OCI-LY1 (cell line): Measurements from ENCODE around the gene POTEI.
"Not testable (repeated sequence)": the region's sequence is repeated elsewhere in the genome, so short reads cannot be mapped to it uniquely, and the experiment has no call there.

Source experiments
- EZH2 ChIP-seq: fragments of 200-600 bp; sonication (generic), shearing (Covaris generic); IDR thresholded peaks from 2 replicates; pipeline ENCODE4 v1.8.0; 2017; ENCODE audit warnings: borderline replicate concordance, mixed run types, mild to moderate bottlenecking, antibody characterized with exemption, low read length, moderate library complexity, mixed read lengths
- TF ChIP-seq, protein P1 (sequence below): fragments of 200-600 bp; sonication (generic), shearing (Covaris generic); IDR thresholded peaks from 2 replicates; pipeline ENCODE4 v1.5.1; 2017; ENCODE audit warnings: mild to moderate bottlenecking, antibody characterized with exemption, low read length, moderate library complexity, mixed read lengths

DNA sequence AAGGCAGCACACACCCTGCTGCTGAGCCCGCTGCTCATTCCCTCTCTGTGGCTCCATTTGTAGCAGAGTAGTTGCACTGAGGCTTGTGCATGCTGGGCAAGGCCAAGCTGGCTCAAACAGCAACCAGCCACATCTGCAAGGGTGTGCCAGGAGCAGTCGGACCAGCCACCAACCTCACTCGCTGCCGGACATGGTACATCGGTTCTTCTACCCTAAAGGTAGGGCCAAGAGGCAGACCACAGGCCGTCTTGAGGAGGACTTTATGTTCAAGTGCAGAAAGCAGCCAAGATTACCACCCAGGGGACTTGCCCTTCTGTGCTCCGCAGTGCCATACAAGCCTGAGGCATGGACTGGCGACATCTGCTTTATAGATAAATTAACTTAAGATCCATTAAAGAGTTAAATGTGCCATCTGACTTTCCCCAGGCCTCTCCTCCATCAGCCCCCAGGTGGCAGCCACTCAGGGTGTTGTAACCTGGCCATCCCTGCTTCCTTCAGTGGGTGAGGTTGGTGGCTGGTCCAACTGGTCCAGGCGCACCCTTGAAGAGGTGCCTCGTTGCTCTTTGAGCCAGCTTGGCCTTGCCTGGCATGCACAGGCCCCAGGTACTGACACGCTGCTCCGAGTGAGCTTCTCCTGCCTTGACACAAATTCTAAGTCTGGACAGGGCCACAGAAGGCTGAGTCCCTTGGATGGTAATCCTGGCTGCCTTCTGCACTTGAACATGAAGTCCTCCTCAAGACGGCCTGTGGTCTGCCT is 55.0 kb downstream of the POTEI start:
- TF ChIP-seq, protein P1, sequence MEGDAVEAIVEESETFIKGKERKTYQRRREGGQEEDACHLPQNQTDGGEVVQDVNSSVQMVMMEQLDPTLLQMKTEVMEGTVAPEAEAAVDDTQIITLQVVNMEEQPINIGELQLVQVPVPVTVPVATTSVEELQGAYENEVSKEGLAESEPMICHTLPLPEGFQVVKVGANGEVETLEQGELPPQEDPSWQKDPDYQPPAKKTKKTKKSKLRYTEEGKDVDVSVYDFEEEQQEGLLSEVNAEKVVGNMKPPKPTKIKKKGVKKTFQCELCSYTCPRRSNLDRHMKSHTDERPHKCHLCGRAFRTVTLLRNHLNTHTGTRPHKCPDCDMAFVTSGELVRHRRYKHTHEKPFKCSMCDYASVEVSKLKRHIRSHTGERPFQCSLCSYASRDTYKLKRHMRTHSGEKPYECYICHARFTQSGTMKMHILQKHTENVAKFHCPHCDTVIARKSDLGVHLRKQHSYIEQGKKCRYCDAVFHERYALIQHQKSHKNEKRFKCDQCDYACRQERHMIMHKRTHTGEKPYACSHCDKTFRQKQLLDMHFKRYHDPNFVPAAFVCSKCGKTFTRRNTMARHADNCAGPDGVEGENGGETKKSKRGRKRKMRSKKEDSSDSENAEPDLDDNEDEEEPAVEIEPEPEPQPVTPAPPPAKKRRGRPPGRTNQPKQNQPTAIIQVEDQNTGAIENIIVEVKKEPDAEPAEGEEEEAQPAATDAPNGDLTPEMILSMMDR, result not testable (repeated sequence)
- TF ChIP-seq EZH2, result not testable (repeated sequence)
